Prostate gland (tissue), 2 donors: Measurements from ENCODE around the gene DAPK1. TPM values are rescaled to one million over a fixed set of nuclear protein-coding genes. Genes with fewer than 3 reads are reported as not detected.
"Not testable (repeated sequence)": the region's sequence is repeated elsewhere in the genome, so short reads cannot be mapped to it uniquely, and the experiment has no call there.

Source experiments
- DNase-seq: peaks from one replicate; pipeline ENCODE4 v3.0.0-alpha.2; 2019; ENCODE audit warnings: low spot score
- H3K27ac ChIP-seq, 2 donors: fragments of 200-600 bp; sonication (generic); 2 replicates each; pipeline ENCODE4 v1.5.1; 2017 to 2019
- H3K27me3 ChIP-seq: fragments of 200-600 bp; sonication (generic); replicated peaks from 2 replicates; pipeline ENCODE4 v1.5.1; 2019; ENCODE audit not compliant: insufficient read depth
- H3K36me3 ChIP-seq, 2 donors: fragments of 200-600 bp; sonication (generic); 1 replicate in 1 of 2; 2 replicates in 1 of 2; pipeline versions ENCODE4 v1.5.1 to v1.8.1; 2017 to 2019
- H3K4me1 ChIP-seq: fragments of 200-600 bp; sonication (generic); replicated peaks from 2 replicates; pipeline ENCODE4 v1.5.1; 2019
- H3K4me3 ChIP-seq, 2 donors: fragments of 200-600 bp; sonication (generic); 2 replicates each; pipeline ENCODE4 v1.5.1; 2017 to 2019
- H3K9me3 ChIP-seq: fragments of 200-600 bp; sonication (generic); 2 replicates; pipeline ENCODE4 v1.5.1; 2017
- CTCF ChIP-seq, 4 experiments: fragments of 200-600 bp in 2 of 4; fragments of 450-650 bp in 2 of 4; sonication (generic) in 2 of 4; IDR thresholded peaks; 1 replicate in 3 of 4; 2 replicates in 1 of 4; pipeline ENCODE4 v1.5.1; 2016 to 2019; ENCODE audit warnings: antibody characterized with exemption in 4 of 4, mild to moderate bottlenecking in 2 of 4, moderate library complexity in 2 of 4
- POLR2A ChIP-seq: fragments of 450-650 bp; IDR thresholded peaks from one replicate; pipeline ENCODE4 v1.6.1; 2016; ENCODE audit warnings: antibody characterized with exemption, mild to moderate bottlenecking
- POLR2AphosphoS5 ChIP-seq: sonication (generic); formaldehyde crosslinking; IDR thresholded peaks from one replicate; pipeline ENCODE4 v1.6.1; 2017; ENCODE audit warnings: antibody characterized with exemption
- WGBS: methylation state at CpG from one replicate; pipeline ENCODE4 v1.1.5; 2018; 5-methylcytosine and 5-hydroxymethylcytosine counted together
- intact Hi-C: fragments of 100-400 bp; cut with DNase I; formaldehyde crosslinking; loops from one replicate; pipeline ENCODE4 v1.14.2; 2022
- total RNA-seq, 2 donors: library from RNA; depleted of rRNA; stranded (reverse); fragments of >200 nt; gene quantifications; one replicate each; pipeline ENCODE4 v1.1.0, GENCODE V29; 2016

Gene DAPK1
- total RNA-seq, 2 donors from 2014 or later = 13.9 to 39.1 TPM

- Histone ChIP-seq H3K9me3 (no peaks in the 10 kb centered on the region), H3K4me3 (no peak overlapping the region), H3K27me3 (no peaks in the 10 kb centered on the region), H3K27ac (no peak overlapping the region), H3K36me3 (no peaks in the 10 kb centered on the region), H3K4me1 (no peaks in the 10 kb centered on the region)
- 35% methylated on average over 4 of the region's 4 CpGs for WGBS
- intact Hi-C loops = no loop called here
- no peak for DNase-seq
- TF ChIP-seq CTCF (IDR thresholded peaks at IDR 0.05) = no peak
- TF ChIP-seq POLR2A = no peak
Observed at GRCh38 chr9:87741326-87741725, 243.7 kb downstream of the DAPK1 start.

DNA sequence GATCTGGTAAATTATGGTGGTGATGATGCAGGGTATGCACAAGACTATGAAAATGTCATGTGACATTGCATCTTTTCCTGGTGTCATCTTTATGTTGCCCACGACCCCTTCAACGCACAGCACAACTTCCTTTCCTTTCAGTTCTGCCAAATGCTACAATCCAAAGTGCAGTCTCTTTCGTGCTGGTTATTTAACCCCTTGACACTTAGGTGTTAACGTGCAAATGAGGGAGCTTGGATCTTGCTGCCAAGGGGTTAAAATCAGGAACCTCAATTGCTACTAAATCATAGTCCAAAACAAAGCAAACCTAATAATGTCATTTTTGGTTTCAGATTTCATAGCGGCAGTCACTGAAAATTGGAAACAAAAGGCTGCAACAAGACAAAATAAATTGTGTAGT, 244.2 kb downstream of the DAPK1 start:
- Histone ChIP-seq H3K9me3 (no peaks in the 10 kb centered on the region), H3K36me3 (no peaks in the 10 kb centered on the region), H3K27ac (no peak overlapping the region), H3K4me1 (no peaks in the 10 kb centered on the region), H3K27me3 (no peaks in the 10 kb centered on the region), H3K4me3 (no peak overlapping the region)
- intact Hi-C loops = no loop called here
- TF ChIP-seq CTCF (IDR thresholded peaks at IDR 0.05) (no peak), POLR2AphosphoS5 (no peak), POLR2A (no peak)
- DNase-seq = no peak
- 10% methylated on average over 5 of the region's 5 CpGs for WGBS

GRCh38 chr9:87742813-87743428, 245.3 kb downstream of the DAPK1 start:
- intact Hi-C loops = no loop called here
- no peak for DNase-seq
- no peaks in the 10 kb centered on the region for H3K27me3 ChIP-seq
- H3K4me3 ChIP-seq = no peak overlapping the region
- no peak for TF ChIP-seq POLR2A
- no peak for TF ChIP-seq CTCF (IDR thresholded peaks at IDR 0.05)
- TF ChIP-seq POLR2AphosphoS5 = no peak
- H3K4me1 ChIP-seq = no peaks in the 10 kb centered on the region
- 80% methylated on average over 3 of the region's 3 CpGs for WGBS
- no peak overlapping the region for H3K27ac ChIP-seq
- no peaks in the 10 kb centered on the region for H3K36me3 ChIP-seq
- H3K9me3 ChIP-seq = no peaks in the 10 kb centered on the region

DNA sequence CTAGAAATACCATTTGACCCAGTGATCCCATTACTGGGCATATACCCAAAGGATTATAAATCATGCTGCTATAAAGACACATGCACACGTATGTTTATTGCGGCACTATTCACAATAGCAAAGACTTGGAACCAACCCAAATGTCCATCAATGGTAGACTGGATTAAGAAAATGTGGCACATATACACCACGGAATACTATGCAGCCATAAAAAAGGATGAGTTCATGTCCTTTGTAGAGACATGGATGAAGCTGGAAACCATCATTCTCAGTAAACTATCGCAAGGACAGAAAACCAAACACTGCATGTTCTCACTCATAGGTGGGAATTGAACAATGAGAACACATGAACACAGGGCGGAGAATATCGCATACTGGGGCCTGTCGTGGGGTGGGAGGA, 246.6 kb downstream of the DAPK1 start:
- H3K9me3 ChIP-seq, H3K4me1 ChIP-seq, DNase-seq, intact Hi-C loops, H3K27ac ChIP-seq, H3K4me3 ChIP-seq, H3K36me3 ChIP-seq, H3K27me3 ChIP-seq: not testable (repeated sequence)
- WGBS = 81% methylated on average over 7 of the region's 7 CpGs

DNA sequence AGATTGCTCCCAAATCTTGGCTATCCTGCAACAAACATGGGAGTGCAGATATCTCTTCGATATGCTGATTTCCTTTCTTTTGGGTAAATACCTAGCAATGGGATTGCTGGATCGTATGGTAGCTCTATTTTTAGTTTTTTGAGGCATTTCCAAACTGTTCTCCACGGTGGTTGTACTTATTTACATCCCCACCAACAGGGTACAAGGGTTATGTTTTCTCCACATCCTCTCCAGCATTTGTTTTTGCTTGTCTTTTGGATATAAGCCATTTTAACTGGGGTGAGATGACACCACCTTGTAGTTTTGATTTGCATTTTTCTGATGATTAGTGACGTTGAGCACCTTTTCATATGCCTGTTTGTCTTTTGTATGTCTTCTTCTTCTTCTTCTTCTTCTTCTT, 248.5 kb downstream of the DAPK1 start:
- no peak for TF ChIP-seq POLR2AphosphoS5
- TF ChIP-seq CTCF (IDR thresholded peaks at IDR 0.05) = no peak
- TF ChIP-seq POLR2A = no peak
- 79% methylated on average over 4 of the region's 4 CpGs for WGBS
- no peaks in the 10 kb centered on the region for H3K27me3 ChIP-seq
- intact Hi-C loops = no loop called here
- DNase-seq = no peak
- no peaks in the 10 kb centered on the region for H3K4me1 ChIP-seq
- no peaks in the 10 kb centered on the region for H3K9me3 ChIP-seq
- no peaks in the 10 kb centered on the region for H3K36me3 ChIP-seq
- H3K27ac ChIP-seq = no peak overlapping the region
- H3K4me3 ChIP-seq = no peak overlapping the region
